PC-9 (cell line): ENCODE data around the gene UBAP2L.

ENCODE experiments used
- CTCF ChIP-seq: fragments of 200-600 bp; sonication (generic); conservative IDR thresholded peaks from 2 replicates; pipeline ENCODE4 v1.6.1; 2017; ENCODE audit warnings: mixed run types, antibody characterized with exemption, mild to moderate bottlenecking, moderate library complexity
- EZH2 ChIP-seq: fragments of 200-600 bp; sonication (generic); IDR thresholded peaks from 2 replicates; pipeline ENCODE4 v1.8.0; 2017; ENCODE audit warnings: antibody characterized with exemption, low read depth

GRCh38 chr1:154301582-154301981 lies 80.8 kb downstream of the UBAP2L start:
- TF ChIP-seq CTCF (no peak), EZH2 (no peak)
